Sigmoid colon (tissue), 4 donors: ENCODE data around the gene SAP30BP.

Source experiments
- EP300 ChIP-seq, 4 donors: sonication (generic); formaldehyde crosslinking; IDR thresholded peaks; one replicate each; pipeline ENCODE4 v1.6.1; 2017; ENCODE audit warnings: antibody characterized with exemption in 4 of 4
- TF ChIP-seq, protein P1 (sequence below), 4 experiments: fragments of 450-650 bp in 3 of 4; fragments of 200-600 bp in 1 of 4; IDR thresholded peaks; one replicate each; pipeline ENCODE4 v1.5.1; 2016 to 2019; ENCODE audit warnings: antibody characterized with exemption in 4 of 4, mild to moderate bottlenecking in 3 of 4, moderate library complexity in 2 of 4

- TF ChIP-seq, protein P1, sequence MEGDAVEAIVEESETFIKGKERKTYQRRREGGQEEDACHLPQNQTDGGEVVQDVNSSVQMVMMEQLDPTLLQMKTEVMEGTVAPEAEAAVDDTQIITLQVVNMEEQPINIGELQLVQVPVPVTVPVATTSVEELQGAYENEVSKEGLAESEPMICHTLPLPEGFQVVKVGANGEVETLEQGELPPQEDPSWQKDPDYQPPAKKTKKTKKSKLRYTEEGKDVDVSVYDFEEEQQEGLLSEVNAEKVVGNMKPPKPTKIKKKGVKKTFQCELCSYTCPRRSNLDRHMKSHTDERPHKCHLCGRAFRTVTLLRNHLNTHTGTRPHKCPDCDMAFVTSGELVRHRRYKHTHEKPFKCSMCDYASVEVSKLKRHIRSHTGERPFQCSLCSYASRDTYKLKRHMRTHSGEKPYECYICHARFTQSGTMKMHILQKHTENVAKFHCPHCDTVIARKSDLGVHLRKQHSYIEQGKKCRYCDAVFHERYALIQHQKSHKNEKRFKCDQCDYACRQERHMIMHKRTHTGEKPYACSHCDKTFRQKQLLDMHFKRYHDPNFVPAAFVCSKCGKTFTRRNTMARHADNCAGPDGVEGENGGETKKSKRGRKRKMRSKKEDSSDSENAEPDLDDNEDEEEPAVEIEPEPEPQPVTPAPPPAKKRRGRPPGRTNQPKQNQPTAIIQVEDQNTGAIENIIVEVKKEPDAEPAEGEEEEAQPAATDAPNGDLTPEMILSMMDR (IDR thresholded peaks at IDR 0.05), result no peak
- TF ChIP-seq EP300 (IDR thresholded peaks at IDR 0.05), result no peak
These were observed 45.3 kb downstream of the SAP30BP start for GRCh38 chr17:75712446-75712845.
